Left ventricle myocardium inferior (tissue), 1 donor: ENCODE data around the gene NT5C3A. TPM values are rescaled to one million over a fixed set of nuclear protein-coding genes. Genes with fewer than 3 reads are reported as not detected.

Source experiments
- DNase-seq: peaks from one replicate; pipeline ENCODE4 v3.0.0-alpha.2; 2020
- H3K27ac ChIP-seq: fragments of 200-600 bp; replicated peaks from 2 replicates; pipeline ENCODE4 v1.8.0; 2021
- H3K27me3 ChIP-seq: fragments of 200-600 bp; 2 replicates; pipeline ENCODE4 v1.8.0; 2021; ENCODE audit warnings: low read depth
- H3K36me3 ChIP-seq: fragments of 200-600 bp; 2 replicates; pipeline ENCODE4 v1.8.0; 2021
- H3K4me1 ChIP-seq: fragments of 200-600 bp; 2 replicates; pipeline ENCODE4 v1.8.0; 2021
- H3K4me3 ChIP-seq: fragments of 200-600 bp; 2 replicates; pipeline ENCODE4 v1.8.0; 2021; ENCODE audit warnings: mild to moderate bottlenecking, moderate library complexity
- H3K9me3 ChIP-seq: fragments of 200-600 bp; replicated peaks from 2 replicates; pipeline ENCODE4 v1.8.0; 2021
- intact Hi-C: fragments of 100-400 bp; cut with micrococcal nuclease; formaldehyde crosslinking; loops from one replicate; pipeline ENCODE4 v1.11.0; 2022
- long read RNA-seq: library from polyadenylated mRNA; unstranded; transcript quantifications from one replicate; pipeline ENCODE4 v2.0.0, GENCODE V29; 2021
- total RNA-seq: library from RNA; stranded (reverse); fragmentation: NEBNext Ultra II Directional; extraction: Animal tissue kit (Norgen Biotek cat#: 25700); gene quantifications from one replicate; pipeline ENCODE4 v1.2.1, GENCODE V29; 2021
- TF ChIP-seq, protein P1 (sequence below): fragments of 200-600 bp; IDR thresholded peaks from 2 replicates; pipeline ENCODE4 v1.8.0; 2021; ENCODE audit warnings: antibody characterized with exemption, mild to moderate bottlenecking, borderline replicate concordance
- donor health status: DM: no; HTN: yes; CAD: no; lungs with severe emphysema.

Gene NT5C3A
- total RNA-seq = 33.4 TPM
- long read RNA-seq, transcript NT5C3A-201 (9 exons, 1,704 nt) = minor isoform, 10 of 30 reads
- long read RNA-seq, transcript NT5C3A-215 (10 exons, 1,542 nt) = major isoform, 12 of 30 reads
- long read RNA-seq, partial matches to known transcripts = 3 of 30 reads
- long read RNA-seq, other reads (novel, unspliced or antisense) = 2 of 30 reads

- peaks cover 47% of the 10 kb centered on the region for H3K4me1 ChIP-seq
- no peaks in the 10 kb centered on the region for H3K27me3 ChIP-seq
- intact Hi-C loops = no loop called here
- peaks cover 15% of the 10 kb centered on the region for H3K9me3 ChIP-seq
- no peak for DNase-seq
- peak within 1 kb of the TSS; percentile 88 for H3K4me3 ChIP-seq
- H3K27ac ChIP-seq = peak within 1 kb of the TSS; percentile 99
- TF ChIP-seq, protein P1, sequence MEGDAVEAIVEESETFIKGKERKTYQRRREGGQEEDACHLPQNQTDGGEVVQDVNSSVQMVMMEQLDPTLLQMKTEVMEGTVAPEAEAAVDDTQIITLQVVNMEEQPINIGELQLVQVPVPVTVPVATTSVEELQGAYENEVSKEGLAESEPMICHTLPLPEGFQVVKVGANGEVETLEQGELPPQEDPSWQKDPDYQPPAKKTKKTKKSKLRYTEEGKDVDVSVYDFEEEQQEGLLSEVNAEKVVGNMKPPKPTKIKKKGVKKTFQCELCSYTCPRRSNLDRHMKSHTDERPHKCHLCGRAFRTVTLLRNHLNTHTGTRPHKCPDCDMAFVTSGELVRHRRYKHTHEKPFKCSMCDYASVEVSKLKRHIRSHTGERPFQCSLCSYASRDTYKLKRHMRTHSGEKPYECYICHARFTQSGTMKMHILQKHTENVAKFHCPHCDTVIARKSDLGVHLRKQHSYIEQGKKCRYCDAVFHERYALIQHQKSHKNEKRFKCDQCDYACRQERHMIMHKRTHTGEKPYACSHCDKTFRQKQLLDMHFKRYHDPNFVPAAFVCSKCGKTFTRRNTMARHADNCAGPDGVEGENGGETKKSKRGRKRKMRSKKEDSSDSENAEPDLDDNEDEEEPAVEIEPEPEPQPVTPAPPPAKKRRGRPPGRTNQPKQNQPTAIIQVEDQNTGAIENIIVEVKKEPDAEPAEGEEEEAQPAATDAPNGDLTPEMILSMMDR = no peak
- no peaks in the 10 kb centered on the region for H3K36me3 ChIP-seq
These were observed at the start of gene NT5C3A for GRCh38 chr7:33062023-33062781. NT5C3A (minus strand) TSS chr7:33062776; CDS start chr7:33062705, 71 bp downstream.

DNA sequence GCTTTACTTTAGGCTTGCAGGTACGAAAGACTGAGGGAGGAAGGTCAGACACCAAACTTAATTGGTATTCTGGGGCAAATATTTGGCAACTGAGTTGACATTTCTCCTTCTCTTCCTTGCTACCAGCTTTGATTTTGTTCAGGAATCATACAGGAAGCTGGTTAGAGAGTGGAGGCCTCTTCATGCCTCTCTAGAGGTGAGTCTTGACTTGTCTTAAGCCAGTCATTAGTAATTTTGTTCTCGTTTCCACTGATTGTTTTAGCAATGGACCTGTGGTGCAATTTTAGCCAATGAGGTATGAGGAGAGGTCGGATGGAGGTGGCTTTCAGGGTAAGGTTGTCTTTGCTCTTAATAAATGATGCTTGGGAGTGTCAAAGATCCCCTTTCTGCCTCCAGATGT, 49.0 kb upstream of the NT5C3A start:
- TF ChIP-seq, protein P1 = no peak
- Histone ChIP-seq H3K36me3 (no peaks in the 10 kb centered on the region), H3K9me3 (no peaks in the 10 kb centered on the region), H3K27ac (no peak overlapping the region), H3K4me3 (no peak overlapping the region), H3K27me3 (no peaks in the 10 kb centered on the region), H3K4me1 (peaks cover 33% of the 10 kb centered on the region)
- intact Hi-C loops = no loop called here
- no peak for DNase-seq

DNA sequence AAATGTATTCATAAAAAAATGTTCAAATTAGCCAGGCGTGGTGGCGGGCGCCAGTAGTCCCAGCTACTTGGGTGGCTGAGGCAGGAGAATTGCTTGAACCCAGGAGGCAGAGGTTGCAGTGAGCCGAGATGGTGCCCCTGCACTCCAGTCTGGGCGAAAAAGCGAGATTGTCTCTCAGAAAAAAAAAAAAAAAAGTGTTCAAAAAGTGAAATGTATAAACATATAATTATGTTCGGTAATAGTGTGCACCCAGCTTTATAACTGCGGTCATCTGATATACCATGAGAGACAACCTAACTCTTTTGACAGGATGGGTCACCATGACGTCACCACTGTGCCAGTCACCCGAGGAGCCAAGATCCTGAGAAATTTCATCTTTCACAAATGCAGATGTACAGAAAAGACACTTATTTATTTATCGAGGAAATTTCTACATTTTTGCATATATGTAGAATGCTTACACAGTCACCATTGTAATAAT, 47.2 kb upstream of the NT5C3A start:
- intact Hi-C loops = no loop called here
- Histone ChIP-seq H3K27ac (peak overlapping the region; percentile 88), H3K9me3 (no peaks in the 10 kb centered on the region), H3K4me1 (peaks cover 50% of the 10 kb centered on the region), H3K36me3 (no peaks in the 10 kb centered on the region), H3K27me3 (no peaks in the 10 kb centered on the region), H3K4me3 (peak overlapping the region; percentile 77)
- no peak for DNase-seq
- TF ChIP-seq, protein P1 = no peak

GRCh38 chr7:33109005-33109757, 46.6 kb upstream of the NT5C3A start, which contains the start of gene RP9:
RP9 (minus strand) TSS chr7:33109404; CDS start chr7:33109372, 32 bp downstream.
- H3K4me3 ChIP-seq = peak within 1 kb of the TSS; percentile 77
- H3K27me3 ChIP-seq = no peaks in the 10 kb centered on the region
- no peaks in the 10 kb centered on the region for H3K9me3 ChIP-seq
- TF ChIP-seq, protein P1 = peak; percentile 80
- H3K27ac ChIP-seq = peak within 1 kb of the TSS; percentile 88
- no peaks in the 10 kb centered on the region for H3K36me3 ChIP-seq
- peak; percentile 69 for DNase-seq
- H3K4me1 ChIP-seq = peaks cover 50% of the 10 kb centered on the region
- intact Hi-C loops = no loop called here

DNA sequence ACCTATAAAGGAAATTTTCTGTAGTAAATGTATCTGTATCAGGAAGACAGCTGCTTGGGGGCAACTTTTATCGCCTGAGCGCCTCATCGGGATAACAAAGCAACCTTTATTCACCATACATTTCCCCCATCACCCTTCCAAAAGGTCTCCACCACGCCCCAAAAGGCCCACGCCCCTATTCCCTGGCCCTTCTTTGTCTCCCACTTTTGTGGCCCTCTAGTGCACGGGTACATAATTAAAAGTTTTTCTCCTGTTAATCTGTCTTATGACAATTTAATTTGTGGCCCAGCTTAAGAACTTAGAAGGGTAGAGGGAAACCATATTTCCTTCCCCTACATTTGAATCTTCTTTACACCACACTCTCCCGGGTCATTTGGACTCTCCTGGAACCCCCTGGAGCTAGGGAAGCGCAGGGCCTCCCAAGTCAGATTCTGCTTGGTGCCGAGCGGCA, 46.0 kb upstream of the NT5C3A start:
- intact Hi-C loops = no loop called here

More for the DNA sequence above, 46.0 kb upstream of the NT5C3A start:
- H3K9me3 ChIP-seq = no peaks in the 10 kb centered on the region
- H3K4me3 ChIP-seq = peak overlapping the region; percentile 77
- H3K27ac ChIP-seq = peak overlapping the region; percentile 88
- peaks cover under 1% of the 10 kb centered on the region for H3K36me3 ChIP-seq
- peaks cover 50% of the 10 kb centered on the region for H3K4me1 ChIP-seq
- TF ChIP-seq, protein P1 = no peak
- no peak for DNase-seq
- no peaks in the 10 kb centered on the region for H3K27me3 ChIP-seq
